Hypothalamus (tissue), 51 donors: ENCODE data around the gene SLAMF6.

Source experiments
- DNase-seq, 51 donors: peaks; one replicate each; lab custom pipeline; 2025; lab: John Stamatoyannopoulos, UW

The SLAMF6 gene

GRCh38 chr1:160474392-160475242, 48.4 kb downstream of the SLAMF6 start:
- DNase-seq = no peak

- no peak for DNase-seq
Observed at GRCh38 chr1:160472112-160472511, 50.9 kb downstream of the SLAMF6 start.

- DNase-seq = no peak
Observed at GRCh38 chr1:160471253-160471652, 51.8 kb downstream of the SLAMF6 start.

- DNase-seq = no peak
Observed at GRCh38 chr1:160467576-160467975, 55.5 kb downstream of the SLAMF6 start.

GRCh38 chr1:160466961-160467360, 56.1 kb downstream of the SLAMF6 start:
- DNase-seq = no peak

GRCh38 chr1:160465123-160465522, 57.9 kb downstream of the SLAMF6 start:
- DNase-seq = no peak

- no peak for DNase-seq
Observed at GRCh38 chr1:160460683-160461287, 62.3 kb downstream of the SLAMF6 start.

- DNase-seq = no peak
Observed at GRCh38 chr1:160460214-160460642, 62.8 kb downstream of the SLAMF6 start.

- DNase-seq = no peak
Observed at GRCh38 chr1:160459687-160460086, 63.4 kb downstream of the SLAMF6 start.

GRCh38 chr1:160459056-160459455, 64.0 kb downstream of the SLAMF6 start:
- no peak for DNase-seq

- DNase-seq = no peak
Observed at GRCh38 chr1:160455153-160455517, 67.9 kb downstream of the SLAMF6 start.

GRCh38 chr1:160454371-160455152, 68.5 kb downstream of the SLAMF6 start:
- DNase-seq = no peak

- no peak for DNase-seq
Observed at GRCh38 chr1:160453443-160453842, 69.6 kb downstream of the SLAMF6 start.

GRCh38 chr1:160451859-160452232, 71.2 kb downstream of the SLAMF6 start:
- DNase-seq = no peak

GRCh38 chr1:160451119-160451858, 71.8 kb downstream of the SLAMF6 start:
- no peak for DNase-seq

GRCh38 chr1:160449494-160449893, 73.6 kb downstream of the SLAMF6 start:
- DNase-seq = no peak

- no peak for DNase-seq
Observed at GRCh38 chr1:160446945-160447600, 76.0 kb downstream of the SLAMF6 start.

GRCh38 chr1:160439718-160440117, 83.3 kb downstream of the SLAMF6 start:
- DNase-seq = no peak

- DNase-seq = no peak
Observed at GRCh38 chr1:160438935-160439334, 84.1 kb downstream of the SLAMF6 start.

- no peak for DNase-seq
Observed at GRCh38 chr1:160438317-160438918, 84.6 kb downstream of the SLAMF6 start.
